ENCODE results near the gene DACT3.

Gene DACT3

GRCh38 chr19:46599716-46600373, 61.1 kb downstream of the DACT3 start:
- ChIA-PET POLR2A (interaction anchor here (0.7 to 5.0 kb wide), 16 partner anchors 8 to 187 kb away, joined by 3 to 40 read pairs (median 4); partner anchors contain the start of gene CCDC8), CTCF (interaction anchor here (4.2 kb wide), 1 partner anchor 15 kb away, joined by 20 read pairs; no protein-coding TSS in a partner anchor)
- no peak for DNase-seq (ENCODE audit: extremely low spot score)
- TF ChIP-seq ZNF384 (IDR thresholded peaks at IDR 0.05) = no peak
- TF ChIP-seq SUZ12 (IDR thresholded peaks at IDR 0.05) = no peak
- TF ChIP-seq FOXM1 (IDR thresholded peaks at IDR 0.05; ENCODE audit: borderline replicate concordance) = no peak
- TF ChIP-seq FOXK2 (IDR thresholded peaks at IDR 0.05) = no peak
- TF ChIP-seq NFRKB (IDR thresholded peaks at IDR 0.05) = no peak
- no peak for TF ChIP-seq L3MBTL2 (conservative IDR thresholded peaks at IDR 0.05)
- TF ChIP-seq, protein P1, sequence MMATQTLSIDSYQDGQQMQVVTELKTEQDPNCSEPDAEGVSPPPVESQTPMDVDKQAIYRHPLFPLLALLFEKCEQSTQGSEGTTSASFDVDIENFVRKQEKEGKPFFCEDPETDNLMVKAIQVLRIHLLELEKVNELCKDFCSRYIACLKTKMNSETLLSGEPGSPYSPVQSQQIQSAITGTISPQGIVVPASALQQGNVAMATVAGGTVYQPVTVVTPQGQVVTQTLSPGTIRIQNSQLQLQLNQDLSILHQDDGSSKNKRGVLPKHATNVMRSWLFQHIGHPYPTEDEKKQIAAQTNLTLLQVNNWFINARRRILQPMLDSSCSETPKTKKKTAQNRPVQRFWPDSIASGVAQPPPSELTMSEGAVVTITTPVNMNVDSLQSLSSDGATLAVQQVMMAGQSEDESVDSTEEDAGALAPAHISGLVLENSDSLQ (IDR thresholded peaks at IDR 0.05) = no peak
- no peak for TF ChIP-seq LEF1 (IDR thresholded peaks at IDR 0.05; ENCODE audit: borderline replicate concordance)
- TF ChIP-seq HDGF (IDR thresholded peaks at IDR 0.05; ENCODE audit: borderline replicate concordance) = no peak
- no peak for TF ChIP-seq FOXA1 (IDR thresholded peaks at IDR 0.05)
- TF ChIP-seq CTBP1 (IDR thresholded peaks at IDR 0.05; ENCODE audit: borderline replicate concordance) = no peak
- no peak for TF ChIP-seq SP1 (IDR thresholded peaks at IDR 0.05)

DNA sequence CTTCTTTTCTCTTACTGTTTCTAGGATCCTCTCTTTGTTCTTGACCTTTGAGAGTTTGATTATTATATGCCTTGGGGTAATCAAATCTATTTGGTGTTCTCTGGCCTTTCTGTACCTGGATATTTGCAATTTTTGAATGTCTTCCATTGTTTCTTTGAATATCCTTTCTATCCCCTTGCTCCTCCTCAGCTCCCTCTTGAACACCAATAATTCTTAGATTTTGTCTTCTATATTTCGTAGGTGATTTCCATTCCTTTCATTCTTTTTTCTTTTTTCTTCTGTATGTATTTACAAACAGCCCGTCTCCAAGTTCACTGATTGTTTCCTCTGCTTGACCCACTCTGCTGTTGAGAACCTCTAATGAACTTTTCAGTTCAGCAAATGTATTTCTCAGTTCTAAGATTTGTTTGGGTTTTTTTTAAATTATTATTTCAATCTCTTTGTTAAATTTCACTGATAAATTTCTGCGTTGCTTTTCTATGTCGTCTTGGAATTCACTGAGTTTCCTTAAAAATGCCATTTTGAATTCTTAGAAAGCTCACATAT, 62.5 kb downstream of the DACT3 start:
- POLR2A ChIA-PET = interaction anchor here (5.0 kb wide), 1 partner anchor 13 kb away, joined by 40 read pairs; no protein-coding TSS in a partner anchor
- no peak for TF ChIP-seq TARDBP (IDR thresholded peaks at IDR 0.05)
- TF ChIP-seq FOXM1 (IDR thresholded peaks at IDR 0.05; ENCODE audit: borderline replicate concordance) = no peak
- TF ChIP-seq L3MBTL2 (conservative IDR thresholded peaks at IDR 0.05) = no peak
- no peak for TF ChIP-seq LEF1 (IDR thresholded peaks at IDR 0.05; ENCODE audit: borderline replicate concordance)
- no peak for TF ChIP-seq ELF4 (IDR thresholded peaks at IDR 0.05)
- TF ChIP-seq, protein P1 (IDR thresholded peaks at IDR 0.05) = no peak
- no peak for TF ChIP-seq FOXK2 (IDR thresholded peaks at IDR 0.05)
- no peak for TF ChIP-seq ZNF384 (IDR thresholded peaks at IDR 0.05)
- TF ChIP-seq BHLHE40 (IDR thresholded peaks at IDR 0.05; ENCODE audit: borderline replicate concordance) = no peak
- CTCF ChIA-PET = interaction anchor here (1.1 to 1.2 kb wide), 2 partner anchors 61 to 106 kb away, joined by 3 read pairs; no protein-coding TSS in a partner anchor
- DNase-seq (ENCODE audit: extremely low spot score) = no peak

Data from HEK293T (cell line).